CD4-positive, alpha-beta T cell treated with Interleukin-6 for 4 hours (primary cell): ENCODE data around the gene EFCAB8.
"Not testable (repeated sequence)": the region's sequence is repeated elsewhere in the genome, so short reads cannot be mapped to it uniquely, and the experiment has no call there.

ENCODE experiments used
- DNase-seq: peaks from one replicate; pipeline ENCODE4 v3.0.0-alpha.2; 2020; ENCODE audit warnings: mixed read lengths

Gene EFCAB8

DNA sequence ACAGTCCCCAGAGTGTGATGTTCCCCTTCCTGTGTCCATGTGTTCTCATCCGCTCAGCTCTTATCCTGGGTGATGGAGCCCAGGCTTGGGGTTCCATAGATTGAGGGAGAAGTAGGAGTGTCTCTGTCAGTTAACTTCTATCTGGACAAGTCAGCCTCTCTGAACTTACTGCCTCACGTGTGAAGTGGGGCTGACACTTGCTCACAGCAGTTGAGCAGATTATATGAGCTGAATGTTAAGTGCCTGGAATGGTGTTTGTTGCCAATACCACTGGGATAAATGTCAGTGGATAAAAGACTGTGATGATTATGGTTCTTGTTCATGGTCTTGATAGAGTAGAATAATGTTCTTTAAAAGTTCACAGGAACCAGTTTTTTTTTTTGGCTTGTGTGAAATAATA, 17.1 kb upstream of the EFCAB8 start:
- no peak for DNase-seq

DNA sequence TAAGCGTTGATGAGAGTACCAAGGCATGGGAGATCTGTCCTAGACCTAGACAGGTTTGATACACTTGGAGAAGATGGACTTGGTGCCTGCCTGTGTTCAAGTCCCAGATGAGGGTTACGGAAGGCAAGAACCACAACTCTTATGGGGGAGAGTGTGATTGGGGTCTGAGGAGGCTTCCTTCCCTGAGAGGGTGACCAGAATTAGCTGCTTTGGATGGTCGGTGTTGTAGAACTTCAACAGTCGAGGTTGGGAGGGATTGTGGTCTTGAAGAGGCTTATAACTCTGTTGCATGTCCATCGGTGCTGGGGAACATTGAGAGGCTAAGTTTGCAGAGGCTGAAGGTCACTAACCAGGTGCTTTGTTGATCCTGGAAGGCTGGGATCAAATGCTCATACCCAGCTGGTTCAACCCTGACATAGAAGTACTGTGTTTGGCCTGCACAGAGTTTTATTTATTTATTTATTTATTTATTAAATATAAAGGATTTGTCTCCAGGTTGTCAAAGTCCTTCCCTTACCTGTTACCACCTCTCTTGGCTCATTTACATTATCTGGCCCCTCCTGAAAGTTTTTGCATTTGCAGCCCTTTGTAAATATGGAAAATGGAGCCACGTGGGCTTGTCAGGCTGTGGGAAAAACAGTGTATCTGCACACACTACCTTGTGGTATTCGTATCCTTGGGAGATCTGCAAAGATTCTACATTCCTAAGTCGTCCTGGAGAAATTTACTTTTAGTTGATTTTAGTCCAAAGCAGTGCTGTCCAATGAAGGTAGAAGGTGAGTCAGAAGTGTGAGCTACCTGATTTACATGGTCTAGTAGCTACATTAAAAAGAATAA, 15.8 kb upstream of the EFCAB8 start:
- no peak for DNase-seq

DNA sequence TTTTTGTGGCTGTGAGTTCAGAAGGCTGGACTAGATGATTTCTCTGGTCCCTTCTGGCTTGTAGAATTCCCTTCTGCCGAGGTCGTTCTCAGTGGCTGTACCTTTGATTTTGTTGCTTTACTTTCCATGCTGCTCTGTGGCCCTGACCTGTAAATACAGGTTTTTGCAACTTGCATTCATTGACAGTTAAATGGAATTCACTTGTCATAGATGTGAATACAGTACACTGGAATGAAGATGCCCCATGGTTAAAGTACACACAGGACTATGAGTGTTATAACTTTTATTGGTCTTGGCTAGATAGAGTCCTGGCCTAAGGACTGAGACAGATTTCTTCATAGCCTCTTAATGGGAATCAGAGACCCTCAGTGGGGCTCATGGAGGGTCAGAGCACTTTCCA, 12.9 kb upstream of the EFCAB8 start:
- DNase-seq, result no peak

DNA sequence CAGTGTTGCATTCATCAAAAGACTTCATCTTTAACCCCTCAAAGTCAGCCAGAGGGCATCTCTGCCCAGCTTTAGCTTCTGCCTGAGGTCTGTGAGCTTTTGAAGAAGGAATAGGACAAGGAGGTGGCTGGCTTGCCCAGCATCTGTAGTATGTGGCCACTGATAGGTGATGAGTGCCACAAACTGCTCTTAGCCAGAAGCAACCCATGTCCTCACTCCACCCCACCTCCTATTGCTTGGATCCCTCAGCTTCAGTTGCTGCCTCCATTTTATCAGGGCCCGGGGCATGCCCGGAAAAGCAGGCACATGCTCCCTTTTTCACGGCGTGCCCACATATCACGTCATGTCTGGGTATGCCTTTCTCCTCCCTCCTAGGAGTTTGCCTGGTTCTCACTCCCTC, 11.9 kb upstream of the EFCAB8 start:
- no peak for DNase-seq

DNA sequence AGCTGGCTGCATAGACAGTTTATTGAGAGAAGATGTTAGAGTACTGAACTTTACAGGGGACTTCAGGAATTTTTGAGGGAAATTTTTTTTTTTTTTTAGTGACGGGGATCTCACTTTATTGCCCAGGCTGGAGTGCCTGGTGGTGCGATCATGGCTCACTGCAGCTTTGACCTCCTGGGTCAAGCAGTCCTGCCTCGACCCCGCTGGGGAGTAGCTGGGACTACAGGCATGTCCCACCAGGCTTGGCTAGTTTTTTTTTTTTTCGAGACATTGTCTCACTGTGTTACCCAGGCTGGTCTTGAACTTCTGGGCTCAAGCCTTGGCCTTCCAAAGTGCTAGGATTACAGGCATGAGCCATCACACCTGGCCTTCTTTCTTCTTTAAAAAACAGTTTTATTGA, 10.8 kb upstream of the EFCAB8 start:
- no peak for DNase-seq

DNA sequence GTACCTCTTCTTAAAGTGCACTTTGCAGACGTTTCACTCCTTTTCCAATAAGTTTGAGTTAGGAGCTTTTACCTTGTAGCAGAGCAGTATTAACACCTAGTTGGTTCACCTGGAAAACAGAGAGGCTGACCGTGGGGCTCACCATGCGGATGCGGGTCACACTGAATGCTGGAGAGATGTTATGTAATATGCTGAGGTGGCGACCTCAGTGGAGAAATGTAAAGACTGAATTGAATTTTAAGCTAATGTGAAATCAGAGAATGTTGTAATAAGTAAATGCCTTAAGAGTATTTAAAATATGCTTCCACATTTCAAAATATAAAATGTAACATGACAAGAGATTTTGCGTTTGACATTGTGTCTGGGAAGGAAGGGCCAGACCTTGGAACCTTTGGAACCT, 9.9 kb upstream of the EFCAB8 start:
- no peak for DNase-seq

DNA sequence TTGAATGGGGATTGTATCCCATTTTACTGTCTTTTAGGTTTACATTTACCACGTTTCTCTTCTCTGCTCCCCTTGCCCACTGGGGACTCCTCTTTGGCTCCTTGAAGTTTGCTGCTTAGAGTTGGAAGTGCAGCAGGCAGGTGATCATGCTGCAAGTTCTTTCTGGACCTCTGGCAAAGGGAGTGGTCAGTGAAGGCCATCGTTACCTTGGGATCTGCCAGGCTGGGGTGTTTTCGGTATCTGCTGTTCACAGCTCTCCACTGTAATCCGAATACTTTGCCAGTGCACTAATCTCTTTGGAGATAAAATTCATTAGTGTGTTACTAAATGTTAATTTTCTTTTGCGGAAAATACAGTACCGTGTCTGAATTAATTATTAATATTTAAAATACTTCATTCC, 9.1 kb upstream of the EFCAB8 start:
- DNase-seq, result no peak

DNA sequence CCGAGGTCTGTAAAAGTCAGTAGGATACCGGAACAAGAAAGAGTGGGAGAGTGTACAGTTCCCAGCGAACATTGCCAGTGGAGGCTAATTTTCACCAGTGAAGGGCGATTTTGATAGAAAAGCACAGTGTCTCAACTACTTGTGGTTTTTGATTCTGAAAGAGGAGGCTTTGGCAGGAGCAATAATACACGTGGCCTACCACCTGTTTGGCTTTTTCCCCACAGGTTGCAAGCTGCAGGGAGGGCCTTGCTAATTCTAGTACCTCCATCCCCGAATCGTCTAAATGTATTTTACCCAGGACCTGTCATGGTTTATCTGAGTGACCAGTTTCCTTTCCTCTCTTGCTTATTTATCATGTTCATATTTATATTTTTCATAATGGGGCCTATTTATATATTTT, 3.3 kb upstream of the EFCAB8 start:
- no peak for DNase-seq

DNA sequence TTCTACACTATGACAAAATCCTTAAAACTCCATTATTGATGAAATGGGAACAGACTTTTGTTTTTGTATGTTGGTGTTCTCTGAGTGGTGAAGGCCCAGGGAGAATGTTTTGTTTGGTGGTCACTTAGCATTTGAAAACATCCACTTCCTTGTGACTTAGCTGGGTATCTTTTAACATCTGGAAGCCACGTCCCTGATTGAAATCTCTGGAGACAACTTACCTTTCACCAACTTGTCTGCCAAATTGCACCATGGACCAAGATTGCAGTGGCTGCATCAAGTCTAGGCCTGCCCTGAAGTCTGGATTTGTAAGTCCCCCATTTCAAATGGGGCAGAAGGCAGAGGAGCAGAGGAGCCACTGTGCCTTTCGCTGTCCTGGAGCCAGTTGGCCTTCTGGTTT, 534 bp upstream of the EFCAB8 start:
- DNase-seq, result no peak

DNA sequence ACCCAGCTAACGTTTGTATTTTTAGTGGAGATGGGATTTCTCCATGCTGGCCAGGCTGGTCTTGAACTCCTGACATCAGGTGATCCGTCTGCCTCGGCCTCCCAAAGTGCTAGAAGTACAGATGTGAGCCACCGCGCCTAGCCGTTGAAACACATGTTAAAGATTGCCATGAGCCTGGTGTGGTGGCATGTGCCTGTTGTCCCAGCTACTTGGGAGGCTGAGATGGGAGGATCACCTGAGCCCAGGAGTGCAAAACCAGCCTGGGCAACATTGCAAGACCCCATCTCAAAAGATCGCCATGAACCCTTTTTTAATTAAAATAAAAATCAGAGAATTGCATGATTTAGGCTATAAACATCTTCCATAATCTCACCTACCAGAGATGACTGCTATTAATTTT, 2.7 kb downstream of the EFCAB8 start:
- DNase-seq, result no peak

DNA sequence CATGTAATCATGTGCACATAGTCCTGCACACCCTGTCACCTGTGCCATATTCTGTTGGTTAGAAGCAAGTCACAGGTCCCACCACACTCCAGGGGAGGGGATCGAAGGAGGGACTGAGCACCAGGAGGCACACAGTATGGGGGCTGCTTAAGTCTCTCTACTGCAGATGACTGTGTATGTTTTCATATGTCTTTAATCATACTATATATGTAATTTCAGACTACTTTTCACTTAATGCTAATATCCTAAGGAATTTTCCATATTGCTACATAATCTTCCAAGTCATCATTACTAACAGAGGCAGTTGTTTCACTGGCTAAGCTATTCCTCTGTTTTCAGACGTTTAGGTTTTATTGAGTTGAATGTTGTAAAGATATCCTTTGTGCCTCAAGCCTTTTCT, 10.8 kb downstream of the EFCAB8 start:
- no peak for DNase-seq

DNA sequence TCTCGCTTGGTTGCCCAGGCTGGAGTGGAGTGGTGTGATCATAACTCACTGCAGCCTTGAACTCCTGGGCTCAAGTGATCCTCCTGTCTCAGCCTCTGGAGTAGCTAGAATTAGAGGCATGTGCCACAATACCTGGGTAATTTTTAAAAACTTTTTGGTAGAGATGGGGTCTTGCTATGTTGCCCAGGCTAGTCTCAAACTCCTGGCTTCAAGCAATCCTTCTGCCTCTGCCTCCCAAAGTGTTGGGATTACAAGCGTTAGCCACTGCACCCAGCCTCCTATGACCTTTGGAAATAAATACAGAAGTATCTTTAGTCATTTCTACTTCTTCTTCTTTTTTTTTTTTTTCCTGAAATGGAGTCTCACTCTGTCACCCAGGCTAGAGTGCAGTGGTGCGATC, 11.8 kb downstream of the EFCAB8 start:
- DNase-seq, result not testable (repeated sequence)

DNA sequence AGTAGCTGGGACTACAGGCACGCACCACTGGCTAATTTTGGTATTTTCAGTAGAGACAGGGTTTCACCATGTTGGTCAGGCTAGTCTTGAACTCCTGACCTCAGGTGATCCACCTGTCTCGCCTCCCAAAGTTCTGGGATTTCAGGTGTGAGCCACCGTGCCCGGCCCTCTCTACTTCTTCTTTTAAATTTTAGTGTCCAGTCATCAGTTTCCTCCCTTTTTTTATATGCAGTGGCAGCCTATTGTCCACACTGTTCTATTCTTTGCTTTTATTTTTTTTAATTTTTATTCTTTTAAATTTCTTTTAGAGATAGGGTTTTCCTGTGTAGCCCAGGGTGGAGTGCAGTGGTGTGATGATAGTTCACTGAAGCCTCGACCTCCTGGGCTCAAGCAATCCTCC, 12.3 kb downstream of the EFCAB8 start:
- DNase-seq, result no peak

DNA sequence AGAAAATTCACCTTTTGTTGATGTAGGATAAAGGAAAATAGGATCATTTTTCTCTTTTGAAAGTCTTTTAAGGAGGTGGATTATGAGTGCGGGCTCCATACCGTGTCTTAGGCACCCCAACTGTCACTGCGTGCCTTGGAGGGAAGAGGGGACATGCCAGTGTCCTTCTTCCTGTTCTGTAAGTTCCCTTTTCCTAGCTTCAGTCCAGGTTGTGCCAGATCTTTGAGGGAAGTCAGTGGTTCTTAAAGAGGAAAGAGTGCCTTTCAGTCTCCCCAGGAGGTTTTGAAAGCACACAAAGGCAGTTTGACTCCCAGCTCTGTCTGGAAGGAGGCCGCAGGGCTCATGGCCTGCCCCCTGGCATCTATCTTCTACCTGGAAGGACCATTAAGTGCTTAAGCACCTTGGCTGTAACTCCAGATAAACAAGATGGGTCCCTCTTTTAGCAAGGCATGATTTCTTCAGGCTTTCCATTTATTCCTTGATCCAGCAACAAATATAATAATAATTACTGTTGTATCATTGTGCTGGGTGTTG, 13.0 kb downstream of the EFCAB8 start:
- no peak for DNase-seq

DNA sequence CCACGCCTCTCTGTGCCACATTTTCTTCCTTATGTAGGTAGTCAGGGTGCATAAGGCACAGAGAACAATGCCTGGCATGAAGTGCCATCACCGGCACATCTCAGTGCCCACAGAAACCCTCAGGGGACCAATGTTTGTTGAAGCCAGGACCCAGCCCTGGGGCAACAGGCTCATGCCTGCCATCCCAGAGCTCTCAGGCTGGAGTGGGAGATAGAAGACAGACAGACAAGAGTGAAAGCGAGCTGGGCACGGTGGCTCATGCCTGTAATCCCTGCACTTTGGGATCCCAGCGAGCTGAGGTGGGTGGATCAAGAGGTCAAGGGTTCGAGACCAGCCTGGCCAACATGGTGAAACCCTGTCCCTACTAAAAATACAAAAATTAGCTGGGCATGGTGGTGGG, 13.5 kb downstream of the EFCAB8 start:
- no peak for DNase-seq

DNA sequence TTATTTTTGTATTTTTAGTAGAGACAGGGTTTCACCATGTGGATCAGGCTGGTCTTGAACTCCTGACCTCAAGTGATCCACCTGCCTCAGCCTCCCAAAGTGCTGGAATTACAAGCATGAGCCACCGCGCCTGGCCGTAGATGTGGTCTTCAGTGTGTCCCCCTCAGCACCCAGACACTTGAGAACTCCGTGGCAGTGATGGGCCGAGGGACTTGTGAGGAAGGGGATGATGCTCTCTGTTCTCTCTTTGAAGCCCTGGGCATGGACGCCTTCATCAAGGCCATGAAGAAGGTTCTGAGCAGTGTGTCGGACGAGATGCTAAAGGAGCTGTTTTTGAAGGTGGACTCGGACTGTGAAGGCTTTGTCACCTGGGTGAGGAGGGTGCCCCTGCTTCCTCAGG, 16.9 kb downstream of the EFCAB8 start:
- DNase-seq, result no peak

DNA sequence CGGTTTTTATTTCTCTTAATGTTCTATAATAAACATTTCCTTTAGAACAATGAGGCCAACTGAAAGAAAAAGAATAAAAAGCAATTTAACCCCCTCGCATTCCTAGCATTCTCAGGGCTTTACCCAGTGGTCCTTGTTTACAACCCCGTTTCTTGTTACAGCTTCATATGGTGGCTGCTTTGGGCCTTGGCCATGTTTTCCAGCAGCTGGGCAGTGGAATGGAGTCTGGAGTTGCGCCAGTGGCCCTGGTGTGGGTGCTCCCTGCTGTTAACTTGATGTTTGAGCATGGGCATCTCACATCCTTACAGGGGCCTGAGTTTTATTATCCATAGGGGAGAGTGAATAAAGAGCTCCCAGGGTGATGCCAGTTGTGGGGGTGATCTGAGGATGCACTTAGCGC, 18.8 kb downstream of the EFCAB8 start:
- no peak for DNase-seq

DNA sequence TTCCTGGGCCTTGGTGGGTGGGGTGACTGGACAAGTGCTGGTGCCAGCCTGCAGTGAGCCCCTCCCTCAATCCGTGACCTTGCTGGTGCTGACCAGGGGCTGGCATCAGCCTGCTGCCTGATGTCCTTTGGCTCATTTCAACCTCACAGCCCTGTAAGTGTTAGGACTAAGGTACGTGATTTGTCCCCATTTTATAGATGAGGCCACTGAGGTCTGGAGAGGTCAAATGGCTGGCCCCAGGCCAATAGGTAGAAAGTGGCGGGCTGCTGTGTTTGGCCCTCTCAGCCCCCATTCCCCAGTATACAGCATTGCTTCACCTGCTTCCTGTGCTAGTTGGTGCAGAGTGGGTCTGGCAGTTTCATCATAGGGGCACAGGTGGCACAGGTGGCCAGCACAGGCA, 20.1 kb downstream of the EFCAB8 start:
- no peak for DNase-seq

DNA sequence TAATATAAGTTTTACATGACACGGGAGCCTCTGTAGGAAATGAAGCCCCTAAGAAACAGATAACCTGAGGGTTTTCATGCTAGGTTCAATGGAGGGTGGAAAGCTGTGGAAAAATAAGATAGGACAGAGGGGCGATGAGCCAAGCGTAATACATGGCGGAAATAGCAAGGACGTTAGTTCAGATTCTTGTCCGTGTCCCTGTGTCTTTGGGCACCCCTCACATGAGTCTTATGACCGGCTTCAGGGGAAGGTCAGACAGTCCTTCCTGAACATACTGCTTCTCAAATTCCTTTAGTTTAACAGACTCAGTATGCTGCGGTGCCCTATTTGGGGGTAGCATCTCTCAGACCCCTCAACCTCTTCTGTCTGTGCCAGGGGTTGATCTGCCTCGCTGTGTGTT, 20.8 kb downstream of the EFCAB8 start:
- DNase-seq, result no peak

DNA sequence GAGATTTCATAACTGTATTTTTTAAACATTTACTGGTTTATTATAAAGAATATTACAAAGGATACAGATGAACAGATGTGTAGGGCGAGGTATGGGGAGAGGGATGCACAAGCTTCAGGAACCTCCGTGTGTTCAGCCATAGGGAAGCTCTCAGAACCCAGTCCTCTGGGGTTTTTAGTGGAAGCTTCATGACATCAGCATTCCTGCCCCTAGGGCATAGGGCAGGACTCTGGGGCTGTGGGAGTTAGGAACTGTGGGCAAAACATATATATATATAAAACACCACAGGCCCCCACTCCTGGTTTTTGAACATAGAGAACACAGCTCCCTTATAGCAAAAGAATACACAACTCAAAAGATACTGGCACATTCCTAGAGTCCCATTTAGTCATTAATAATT, 21.9 kb downstream of the EFCAB8 start:
- DNase-seq, result no peak

DNA sequence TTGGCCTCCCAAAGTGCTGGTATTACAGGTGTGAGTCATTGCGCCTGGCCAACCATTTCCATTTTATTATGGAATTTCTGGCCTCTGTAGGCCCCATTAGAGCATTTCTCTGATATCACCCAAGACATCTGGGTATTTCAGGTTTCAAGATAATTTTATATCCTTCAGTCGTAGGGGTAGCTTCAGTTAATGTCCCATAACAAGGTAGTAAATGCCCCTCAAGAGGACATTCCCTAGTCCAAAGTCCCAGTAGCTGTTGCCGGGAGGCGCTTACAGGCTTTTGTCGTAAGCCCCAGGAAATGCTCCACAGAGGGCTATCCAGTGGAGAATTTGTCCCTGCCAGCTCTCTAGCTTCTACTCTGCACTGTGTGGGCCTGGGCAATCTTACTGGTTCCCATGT, 24.4 kb downstream of the EFCAB8 start:
- no peak for DNase-seq

DNA sequence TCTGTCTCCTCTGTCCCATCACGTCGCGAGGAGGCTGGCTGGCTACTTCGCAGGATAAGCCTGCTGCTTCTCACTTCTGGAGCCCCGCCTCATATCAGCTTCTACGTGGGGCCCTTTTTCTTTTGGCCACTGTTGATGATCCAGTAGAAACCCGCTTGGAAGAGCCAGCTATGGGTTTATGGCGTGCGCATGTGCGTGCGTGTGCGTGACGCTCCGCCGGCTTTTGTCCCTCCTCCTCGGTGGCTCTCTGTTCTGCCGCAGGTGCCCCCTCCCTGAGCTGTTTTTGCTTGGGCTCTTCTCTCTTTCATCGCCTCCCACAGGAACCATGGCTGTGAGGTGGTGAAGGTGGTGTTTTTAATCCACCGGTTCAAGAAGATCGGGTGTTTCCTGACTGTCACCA, 26.5 kb downstream of the EFCAB8 start:
- no peak for DNase-seq

DNA sequence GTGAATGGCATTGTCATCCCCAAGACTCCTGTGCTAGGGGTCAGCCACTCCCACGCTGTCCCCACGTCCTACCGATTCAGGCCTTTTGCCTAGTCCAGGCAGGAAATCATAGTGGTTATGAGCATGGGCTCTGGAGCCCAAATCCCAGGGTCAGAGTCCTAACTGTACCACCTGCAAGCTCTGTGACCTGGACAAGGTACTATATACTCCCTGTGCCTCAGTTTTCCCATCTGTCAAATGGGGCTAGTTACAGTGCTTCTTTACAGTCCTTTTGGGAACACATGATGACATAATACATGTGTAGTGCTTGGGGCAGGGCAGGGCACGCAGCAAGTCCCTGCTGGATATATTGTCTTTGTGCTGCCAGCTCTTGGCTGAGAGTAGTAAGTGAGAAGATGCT, 27.2 kb downstream of the EFCAB8 start:
- DNase-seq, result no peak

DNA sequence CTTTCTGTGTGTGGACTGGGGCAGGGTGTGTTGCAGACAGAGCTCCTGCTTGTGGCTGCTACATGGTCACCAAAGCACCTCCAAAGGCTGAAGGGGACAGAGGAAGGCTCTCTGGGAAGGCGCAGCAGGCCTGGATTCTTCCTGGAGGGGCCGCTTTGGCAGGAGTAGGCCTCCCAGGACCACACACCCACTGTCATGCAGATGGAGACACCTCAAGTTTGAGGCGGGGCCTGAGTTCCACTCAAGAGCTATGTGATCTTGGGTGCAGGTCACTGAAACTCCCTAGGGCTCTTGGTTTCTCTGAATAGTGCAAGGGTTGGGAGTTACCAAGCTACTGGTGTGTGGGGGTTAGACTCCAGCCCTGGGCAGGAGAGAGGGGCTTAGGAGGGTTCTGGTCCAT, 27.9 kb downstream of the EFCAB8 start:
- no peak for DNase-seq

DNA sequence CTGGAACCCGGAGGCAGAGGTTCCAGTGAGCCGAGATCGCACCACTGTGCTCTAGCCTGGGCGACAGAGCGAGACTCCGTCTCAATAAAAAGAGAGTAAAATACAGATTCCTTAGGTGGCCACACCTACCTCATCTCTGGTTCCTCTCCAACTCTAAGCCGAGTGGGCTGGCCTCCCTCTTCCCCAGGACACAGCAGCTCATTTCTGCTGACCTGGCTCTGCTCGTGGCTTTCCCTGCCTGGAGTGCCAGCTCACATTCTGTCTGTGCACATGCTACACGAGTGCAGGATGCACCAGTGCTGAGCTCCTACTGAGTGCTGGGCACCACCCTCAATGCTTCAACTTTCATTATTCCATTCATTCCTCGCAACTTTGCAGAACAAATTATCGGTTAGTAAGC, 28.8 kb downstream of the EFCAB8 start:
- DNase-seq, result no peak
